HepG2 (cell line): ENCODE data around the gene DNAJA2. TPM values are rescaled to one million over a fixed set of nuclear protein-coding genes. Genes with fewer than 3 reads are reported as not detected.

ENCODE experiments used
- GTF3A ChIP-seq: sonication (generic); formaldehyde crosslinking; conservative IDR thresholded peaks from 2 replicates; pipeline ENCODE4 v1.4.0; 2020; ENCODE audit warnings: mild to moderate bottlenecking, missing genetic modification reagents
- KDM3A ChIP-seq: IDR thresholded peaks from 2 replicates; pipeline ENCODE4 v1.6.1; 2018; ENCODE audit warnings: low read depth, missing compliant biosample characterization
- MED1 ChIP-seq: sonication (generic); formaldehyde crosslinking; IDR thresholded peaks from 2 replicates; pipeline ENCODE4 v1.4.0; 2020; ENCODE audit warnings: missing genetic modification reagents
- PPARG ChIP-seq: conservative IDR thresholded peaks from 2 replicates; pipeline ENCODE4 v1.6.1; 2016; ENCODE audit warnings: missing biosample characterization, missing genetic modification reagents
- RAD51 ChIP-seq: fragments of 450-650 bp; IDR thresholded peaks from 2 replicates; pipeline ENCODE4 v1.6.1; 2016; ENCODE audit warnings: borderline replicate concordance
- RFX5 ChIP-seq: IDR thresholded peaks from 2 replicates; pipeline ENCODE4 v1.6.1; 2011; ENCODE audit warnings: low read depth, low read length, improper control_type of control experiment
- SALL1 ChIP-seq: sonication (generic); formaldehyde crosslinking; IDR thresholded peaks from 2 replicates; pipeline ENCODE4 v1.8.0; 2022; ENCODE audit warnings: mild to moderate bottlenecking, missing genetic modification reagents
- SKI ChIP-seq: fragments of 450-650 bp; IDR thresholded peaks from one replicate; pipeline ENCODE4 v1.6.1; 2018; ENCODE audit warnings: mild to moderate bottlenecking; ENCODE audit not compliant: partially characterized antibody
- TARDBP ChIP-seq: sonication (generic); formaldehyde crosslinking; IDR thresholded peaks from 2 replicates; pipeline ENCODE4 v1.8.0; 2022; ENCODE audit warnings: mild to moderate bottlenecking, missing genetic modification reagents
- TEAD3 ChIP-seq: optimal IDR thresholded peaks from 2 replicates; pipeline ENCODE3; 2016; ENCODE audit warnings: borderline replicate concordance
- ZNF264 ChIP-seq: sonication (generic); formaldehyde crosslinking; IDR thresholded peaks from 2 replicates; pipeline ENCODE4 v1.4.0; 2020; ENCODE audit warnings: missing genetic modification reagents
- ZNF772 ChIP-seq: sonication (generic); formaldehyde crosslinking; IDR thresholded peaks from 2 replicates; pipeline ENCODE4 v1.5.0; 2020; ENCODE audit warnings: mild to moderate bottlenecking, missing genetic modification reagents
- polyA plus RNA-seq, 8 experiments: library from polyadenylated mRNA; depleted of rRNA in 3 of 8; stranded (reverse) in 7 of 8; unstranded in 1 of 8; fragments of >200 nt; fragmentation: Illumina TruSeq in 4 of 8; extraction: Trizol in 4 of 8; gene quantifications; 2 replicates each; pipeline versions ENCODE4 v1.2.1 to v1.2.3, GENCODE V29; 2011 to 2016; ENCODE audit warnings: low read depth in 4 of 8, missing spikeins in 1 of 8, mixed read lengths in 1 of 8; ENCODE audit not compliant: insufficient read depth in 1 of 8
- total RNA-seq, 5 experiments: library from RNA; depleted of rRNA; stranded (reverse); fragments of >200 nt; fragmentation: Illumina TruSeq; extraction: Trizol; gene quantifications; 2 replicates each; pipeline ENCODE4 v1.2.3, GENCODE V29; 2016; ENCODE audit warnings: low read depth in 1 of 5
- TF ChIP-seq, protein P1 (sequence below): sonication (generic); formaldehyde crosslinking; IDR thresholded peaks from one replicate; pipeline ENCODE4 v1.5.1; 2020; ENCODE audit warnings: mild to moderate bottlenecking, missing genetic modification reagents; ENCODE audit errors: not compliant biosample characterization
- TF ChIP-seq, protein P2 (sequence below): IDR thresholded peaks from 2 replicates; pipeline ENCODE4 v1.4.0; 2020; ENCODE audit warnings: mild to moderate bottlenecking, missing genetic modification reagents
- TF ChIP-seq, protein P3 (sequence below): sonication (generic); formaldehyde crosslinking; IDR thresholded peaks from 2 replicates; pipeline ENCODE4 v1.5.0; 2020; ENCODE audit warnings: mild to moderate bottlenecking, missing genetic modification reagents
- TF ChIP-seq, protein P4 (sequence below): sonication (generic); formaldehyde crosslinking; IDR thresholded peaks from 2 replicates; pipeline ENCODE4 v1.4.0; 2020; ENCODE audit warnings: missing genetic modification reagents, borderline replicate concordance

DNAJA2 gene
- total and polyA plus RNA-seq, 2 of the 13 experiments (the other 11 are each of a cell fraction or from before 2014, with no cell fraction given) = 25.4 to 176 TPM

DNA sequence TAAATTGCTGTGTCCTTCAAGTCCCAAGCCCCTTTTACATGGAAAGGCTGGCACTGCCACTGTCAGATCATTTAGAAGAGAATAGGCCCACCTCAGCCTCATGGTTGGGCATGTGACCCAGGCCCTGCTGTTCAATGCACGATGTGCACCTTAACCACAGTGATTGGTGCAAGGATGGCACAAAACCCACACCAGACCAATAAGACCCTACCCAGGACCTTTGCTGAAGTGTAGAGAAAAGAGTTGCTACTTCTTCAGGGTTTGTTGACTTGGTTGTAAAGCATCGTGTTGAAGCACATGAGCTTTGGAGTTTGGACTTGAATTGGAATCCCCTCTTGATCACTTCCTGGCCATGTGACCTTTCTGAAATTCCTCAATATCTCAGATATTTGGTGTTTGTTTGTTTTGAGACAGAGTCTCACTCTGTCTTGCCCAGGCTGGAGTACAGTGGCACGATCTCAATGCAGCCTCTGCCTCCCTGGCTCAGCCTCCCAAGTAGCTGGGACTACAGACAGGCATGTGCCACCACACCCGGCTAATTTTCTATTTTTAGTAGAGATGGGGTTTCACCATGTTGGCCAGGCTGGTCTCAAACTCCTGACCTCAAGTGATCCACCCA, 24.8 kb downstream of the DNAJA2 start (continued):
- TF ChIP-seq, protein P1, sequence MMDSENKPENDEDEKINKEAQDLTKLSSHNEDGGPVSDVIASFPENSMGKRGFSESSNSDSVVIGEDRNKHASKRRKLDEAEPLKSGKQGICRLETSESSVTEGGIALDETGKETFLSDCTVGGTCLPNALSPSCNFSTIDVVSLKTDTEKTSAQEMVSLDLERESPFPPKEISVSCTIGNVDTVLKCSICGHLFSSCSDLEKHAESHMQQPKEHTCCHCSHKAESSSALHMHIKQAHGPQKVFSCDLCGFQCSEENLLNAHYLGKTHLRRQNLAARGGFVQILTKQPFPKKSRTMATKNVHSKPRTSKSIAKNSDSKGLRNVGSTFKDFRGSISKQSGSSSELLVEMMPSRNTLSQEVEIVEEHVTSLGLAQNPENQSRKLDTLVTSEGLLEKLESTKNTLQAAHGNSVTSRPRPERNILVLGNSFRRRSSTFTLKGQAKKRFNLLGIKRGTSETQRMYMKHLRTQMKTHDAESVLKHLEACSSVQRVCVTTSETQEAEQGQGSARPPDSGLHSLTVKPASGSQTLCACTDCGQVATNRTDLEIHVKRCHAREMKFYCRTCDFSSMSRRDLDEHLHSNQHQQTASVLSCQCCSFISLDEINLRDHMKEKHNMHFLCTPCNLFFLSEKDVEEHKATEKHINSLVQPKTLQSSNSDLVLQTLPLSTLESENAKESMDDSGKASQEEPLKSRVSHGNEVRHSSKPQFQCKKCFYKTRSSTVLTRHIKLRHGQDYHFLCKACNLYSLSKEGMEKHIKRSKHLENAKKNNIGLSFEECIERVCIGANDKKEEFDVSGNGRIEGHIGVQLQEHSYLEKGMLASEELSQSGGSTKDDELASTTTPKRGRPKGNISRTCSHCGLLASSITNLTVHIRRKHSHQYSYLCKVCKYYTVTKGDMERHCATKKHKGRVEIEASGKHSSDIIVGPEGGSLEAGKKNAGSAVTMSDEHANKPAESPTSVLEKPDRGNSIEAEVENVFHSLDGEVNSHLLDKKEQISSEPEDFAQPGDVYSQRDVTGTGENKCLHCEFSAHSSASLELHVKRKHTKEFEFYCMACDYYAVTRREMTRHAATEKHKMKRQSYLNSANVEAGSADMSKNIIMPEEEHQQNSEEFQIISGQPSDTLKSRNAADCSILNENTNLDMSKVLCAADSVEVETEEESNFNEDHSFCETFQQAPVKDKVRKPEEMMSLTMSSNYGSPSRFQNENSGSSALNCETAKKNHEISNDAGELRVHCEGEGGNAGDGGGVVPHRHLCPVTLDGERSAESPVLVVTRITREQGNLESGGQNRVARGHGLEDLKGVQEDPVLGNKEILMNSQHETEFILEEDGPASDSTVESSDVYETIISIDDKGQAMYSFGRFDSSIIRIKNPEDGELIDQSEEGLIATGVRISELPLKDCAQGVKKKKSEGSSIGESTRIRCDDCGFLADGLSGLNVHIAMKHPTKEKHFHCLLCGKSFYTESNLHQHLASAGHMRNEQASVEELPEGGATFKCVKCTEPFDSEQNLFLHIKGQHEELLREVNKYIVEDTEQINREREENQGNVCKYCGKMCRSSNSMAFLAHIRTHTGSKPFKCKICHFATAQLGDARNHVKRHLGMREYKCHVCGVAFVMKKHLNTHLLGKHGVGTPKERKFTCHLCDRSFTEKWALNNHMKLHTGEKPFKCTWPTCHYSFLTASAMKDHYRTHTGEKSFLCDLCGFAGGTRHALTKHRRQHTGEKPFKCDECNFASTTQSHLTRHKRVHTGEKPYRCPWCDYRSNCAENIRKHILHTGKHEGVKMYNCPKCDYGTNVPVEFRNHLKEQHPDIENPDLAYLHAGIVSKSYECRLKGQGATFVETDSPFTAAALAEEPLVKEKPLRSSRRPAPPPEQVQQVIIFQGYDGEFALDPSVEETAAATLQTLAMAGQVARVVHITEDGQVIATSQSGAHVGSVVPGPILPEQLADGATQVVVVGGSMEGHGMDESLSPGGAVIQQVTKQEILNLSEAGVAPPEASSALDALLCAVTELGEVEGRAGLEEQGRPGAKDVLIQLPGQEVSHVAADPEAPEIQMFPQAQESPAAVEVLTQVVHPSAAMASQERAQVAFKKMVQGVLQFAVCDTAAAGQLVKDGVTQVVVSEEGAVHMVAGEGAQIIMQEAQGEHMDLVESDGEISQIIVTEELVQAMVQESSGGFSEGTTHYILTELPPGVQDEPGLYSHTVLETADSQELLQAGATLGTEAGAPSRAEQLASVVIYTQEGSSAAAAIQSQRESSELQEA (CRISPR knock-in tag) = no peak
- TF ChIP-seq, protein P2, sequence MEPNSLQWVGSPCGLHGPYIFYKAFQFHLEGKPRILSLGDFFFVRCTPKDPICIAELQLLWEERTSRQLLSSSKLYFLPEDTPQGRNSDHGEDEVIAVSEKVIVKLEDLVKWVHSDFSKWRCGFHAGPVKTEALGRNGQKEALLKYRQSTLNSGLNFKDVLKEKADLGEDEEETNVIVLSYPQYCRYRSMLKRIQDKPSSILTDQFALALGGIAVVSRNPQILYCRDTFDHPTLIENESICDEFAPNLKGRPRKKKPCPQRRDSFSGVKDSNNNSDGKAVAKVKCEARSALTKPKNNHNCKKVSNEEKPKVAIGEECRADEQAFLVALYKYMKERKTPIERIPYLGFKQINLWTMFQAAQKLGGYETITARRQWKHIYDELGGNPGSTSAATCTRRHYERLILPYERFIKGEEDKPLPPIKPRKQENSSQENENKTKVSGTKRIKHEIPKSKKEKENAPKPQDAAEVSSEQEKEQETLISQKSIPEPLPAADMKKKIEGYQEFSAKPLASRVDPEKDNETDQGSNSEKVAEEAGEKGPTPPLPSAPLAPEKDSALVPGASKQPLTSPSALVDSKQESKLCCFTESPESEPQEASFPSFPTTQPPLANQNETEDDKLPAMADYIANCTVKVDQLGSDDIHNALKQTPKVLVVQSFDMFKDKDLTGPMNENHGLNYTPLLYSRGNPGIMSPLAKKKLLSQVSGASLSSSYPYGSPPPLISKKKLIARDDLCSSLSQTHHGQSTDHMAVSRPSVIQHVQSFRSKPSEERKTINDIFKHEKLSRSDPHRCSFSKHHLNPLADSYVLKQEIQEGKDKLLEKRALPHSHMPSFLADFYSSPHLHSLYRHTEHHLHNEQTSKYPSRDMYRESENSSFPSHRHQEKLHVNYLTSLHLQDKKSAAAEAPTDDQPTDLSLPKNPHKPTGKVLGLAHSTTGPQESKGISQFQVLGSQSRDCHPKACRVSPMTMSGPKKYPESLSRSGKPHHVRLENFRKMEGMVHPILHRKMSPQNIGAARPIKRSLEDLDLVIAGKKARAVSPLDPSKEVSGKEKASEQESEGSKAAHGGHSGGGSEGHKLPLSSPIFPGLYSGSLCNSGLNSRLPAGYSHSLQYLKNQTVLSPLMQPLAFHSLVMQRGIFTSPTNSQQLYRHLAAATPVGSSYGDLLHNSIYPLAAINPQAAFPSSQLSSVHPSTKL (CRISPR knock-in tag) = peak; percentile 82
- TF ChIP-seq PPARG (CRISPR knock-in tag) (0 out of 2 replicates have a peak, but pooled peaks have one; percentile 17), MED1 (CRISPR knock-in tag) (peak; percentile 85), KDM3A (CRISPR knock-in tag) (no peak), SKI (peak; percentile 40), RFX5 (no peak), TEAD3 (peak; percentile 81), ZNF264 (no peak), SALL1 (CRISPR knock-in tag) (peak; percentile 81), GTF3A (CRISPR knock-in tag) (no peak), ZNF772 (CRISPR knock-in tag) (no peak), TARDBP (CRISPR knock-in tag) (peak; percentile 79; the same call in 1 of the 2 replicates), RAD51 (0 out of 2 replicates have a peak, but pooled peaks have one; percentile 6)
- TF ChIP-seq, protein P3, sequence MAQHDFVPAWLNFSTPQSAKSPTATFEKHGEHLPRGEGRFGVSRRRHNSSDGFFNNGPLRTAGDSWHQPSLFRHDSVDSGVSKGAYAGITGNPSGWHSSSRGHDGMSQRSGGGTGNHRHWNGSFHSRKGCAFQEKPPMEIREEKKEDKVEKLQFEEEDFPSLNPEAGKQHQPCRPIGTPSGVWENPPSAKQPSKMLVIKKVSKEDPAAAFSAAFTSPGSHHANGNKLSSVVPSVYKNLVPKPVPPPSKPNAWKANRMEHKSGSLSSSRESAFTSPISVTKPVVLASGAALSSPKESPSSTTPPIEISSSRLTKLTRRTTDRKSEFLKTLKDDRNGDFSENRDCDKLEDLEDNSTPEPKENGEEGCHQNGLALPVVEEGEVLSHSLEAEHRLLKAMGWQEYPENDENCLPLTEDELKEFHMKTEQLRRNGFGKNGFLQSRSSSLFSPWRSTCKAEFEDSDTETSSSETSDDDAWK (CRISPR knock-in tag) = no peak
- TF ChIP-seq, protein P4, sequence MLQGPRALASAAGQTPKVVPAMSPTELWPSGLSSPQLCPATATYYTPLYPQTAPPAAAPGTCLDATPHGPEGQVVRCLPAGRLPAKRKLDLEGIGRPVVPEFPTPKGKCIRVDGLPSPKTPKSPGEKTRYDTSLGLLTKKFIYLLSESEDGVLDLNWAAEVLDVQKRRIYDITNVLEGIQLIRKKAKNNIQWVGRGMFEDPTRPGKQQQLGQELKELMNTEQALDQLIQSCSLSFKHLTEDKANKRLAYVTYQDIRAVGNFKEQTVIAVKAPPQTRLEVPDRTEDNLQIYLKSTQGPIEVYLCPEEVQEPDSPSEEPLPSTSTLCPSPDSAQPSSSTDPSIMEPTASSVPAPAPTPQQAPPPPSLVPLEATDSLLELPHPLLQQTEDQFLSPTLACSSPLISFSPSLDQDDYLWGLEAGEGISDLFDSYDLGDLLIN = no peak
